GM08714 (cell line): Measurements from ENCODE around the gene ATAD3A.

Source experiments
- H3K4me3 ChIP-seq: fragments of 200-500 bp; sonication (Bioruptor generic); 2 replicates; pipeline ENCODE4 v1.5.1; 2014; ENCODE audit warnings: mild to moderate bottlenecking, low read length, inconsistent platforms
- ZNF274 ChIP-seq: IDR thresholded peaks from 2 replicates; pipeline ENCODE4 v1.6.1; 2012; ENCODE audit warnings: mild to moderate bottlenecking, low read depth, low read length

ATAD3A gene

GRCh38 chr1:1582585-1583346 lies 70.8 kb downstream of the ATAD3A start:
- no peak overlapping the region for H3K4me3 ChIP-seq
- no peak for TF ChIP-seq ZNF274

- no peak for TF ChIP-seq ZNF274
- no peak overlapping the region for H3K4me3 ChIP-seq
These were observed 71.5 kb downstream of the ATAD3A start for GRCh38 chr1:1583347-1584010.
